MM.1S (cell line): ENCODE data around the gene TNNC1.

ENCODE experiments used
- CTCF ChIP-seq: fragments of 300-600 bp; sonication (generic); IDR thresholded peaks from 2 replicates; pipeline ENCODE4 v1.5.1; 2016; ENCODE audit warnings: antibody characterized with exemption, low read length, mixed read lengths
- EZH2phosphoT487 ChIP-seq: fragments of 300-600 bp; sonication (generic); IDR thresholded peaks from 2 replicates; pipeline ENCODE4 v1.6.1; 2018; ENCODE audit warnings: antibody characterized with exemption, low read length

GRCh38 chr3:52405066-52405465, 48.8 kb downstream of the TNNC1 start:
- TF ChIP-seq CTCF: no peak
- TF ChIP-seq EZH2phosphoT487: no peak
